ENCODE results near the gene OBP2A.
"Not testable (repeated sequence)": the region's sequence is repeated elsewhere in the genome, so short reads cannot be mapped to it uniquely, and the experiment has no call there.

OBP2A gene

GRCh38 chr9:135526730-135527571 is 19.0 kb upstream of the OBP2A start:
- DNase-seq (ENCODE audit: low read depth in 2 of 2): no peak

GRCh38 chr9:135528842-135529435 is 17.0 kb upstream of the OBP2A start:
- not testable (repeated sequence) for DNase-seq (ENCODE audit: low read depth in 2 of 2)

- DNase-seq (ENCODE audit: low read depth in 2 of 2): no peak
Observed at GRCh38 chr9:135530146-135530545, 15.8 kb upstream of the OBP2A start.

GRCh38 chr9:135531096-135531495 is 14.8 kb upstream of the OBP2A start:
- DNase-seq (ENCODE audit: low read depth in 2 of 2): no peak

- no peak for DNase-seq (ENCODE audit: low read depth in 2 of 2)
Observed at GRCh38 chr9:135533113-135533512, 12.8 kb upstream of the OBP2A start.

- no peak for DNase-seq (ENCODE audit: low read depth in 2 of 2)
Observed at GRCh38 chr9:135533674-135534073, 12.3 kb upstream of the OBP2A start.

- DNase-seq (ENCODE audit: low read depth in 2 of 2): not testable (repeated sequence)
Observed at GRCh38 chr9:135534192-135534711, 11.7 kb upstream of the OBP2A start.

- DNase-seq (ENCODE audit: low read depth in 2 of 2): not testable (repeated sequence)
Observed at GRCh38 chr9:135534826-135535225, 11.1 kb upstream of the OBP2A start.

- DNase-seq (ENCODE audit: low read depth in 2 of 2): not testable (repeated sequence)
Observed at GRCh38 chr9:135535631-135536030, 10.3 kb upstream of the OBP2A start.

- no peak for DNase-seq (ENCODE audit: low read depth in 2 of 2)
Observed at GRCh38 chr9:135536216-135536615, 9.7 kb upstream of the OBP2A start.

GRCh38 chr9:135543262-135543894 is 2.5 kb upstream of the OBP2A start:
- DNase-seq (ENCODE audit: low read depth in 2 of 2): not testable (repeated sequence)

GRCh38 chr9:135544981-135545635 is 818 bp upstream of the OBP2A start:
- DNase-seq (ENCODE audit: low read depth in 2 of 2): no peak

- not testable (repeated sequence) for DNase-seq (ENCODE audit: low read depth in 2 of 2)
Observed at GRCh38 chr9:135546792-135547617, 1.1 kb downstream of the OBP2A start.

GRCh38 chr9:135547756-135548736 is 2.1 kb downstream of the OBP2A start:
- no peak for DNase-seq (ENCODE audit: low read depth in 2 of 2)

GRCh38 chr9:135549478-135550343 is 3.8 kb downstream of the OBP2A start:
- not testable (repeated sequence) for DNase-seq (ENCODE audit: low read depth in 2 of 2)

GRCh38 chr9:135550344-135550918 is 4.5 kb downstream of the OBP2A start:
- DNase-seq (ENCODE audit: low read depth in 2 of 2): no peak

- no peak for DNase-seq (ENCODE audit: low read depth in 2 of 2)
Observed at GRCh38 chr9:135551031-135551430, 5.1 kb downstream of the OBP2A start.

GRCh38 chr9:135551456-135551855 is 5.5 kb downstream of the OBP2A start:
- DNase-seq (ENCODE audit: low read depth in 2 of 2): no peak
